Epithelial cell of proximal tubule (primary cell): Measurements from ENCODE around the gene LKAAEAR1. TPM values are rescaled to one million over a fixed set of nuclear protein-coding genes. Genes with fewer than 3 reads are reported as not detected.
"Not testable (repeated sequence)": the region's sequence is repeated elsewhere in the genome, so short reads cannot be mapped to it uniquely, and the experiment has no call there.

Experiments
- DNase-seq: peaks from one replicate; pipeline ENCODE4 v3.0.0-alpha.2; 2011; ENCODE audit warnings: low read depth
- H3K4me3 ChIP-seq: 2 replicates; pipeline ENCODE4 v1.5.1; 2011; ENCODE audit warnings: low read depth, mild to moderate bottlenecking, low read length
- total RNA-seq: library from RNA; depleted of rRNA; stranded (reverse); fragments of >200 nt; gene quantifications from 2 replicates; pipeline ENCODE4 v1.2.3, GENCODE V29; 2015
- TF ChIP-seq, protein P1 (sequence below): conservative IDR thresholded peaks from 2 replicates; pipeline ENCODE4 v1.5.1; 2012; ENCODE audit warnings: low read depth, mild to moderate bottlenecking, low read length

LKAAEAR1 gene
- total RNA-seq, 1 donor from 2014 or later: not detected

DNA sequence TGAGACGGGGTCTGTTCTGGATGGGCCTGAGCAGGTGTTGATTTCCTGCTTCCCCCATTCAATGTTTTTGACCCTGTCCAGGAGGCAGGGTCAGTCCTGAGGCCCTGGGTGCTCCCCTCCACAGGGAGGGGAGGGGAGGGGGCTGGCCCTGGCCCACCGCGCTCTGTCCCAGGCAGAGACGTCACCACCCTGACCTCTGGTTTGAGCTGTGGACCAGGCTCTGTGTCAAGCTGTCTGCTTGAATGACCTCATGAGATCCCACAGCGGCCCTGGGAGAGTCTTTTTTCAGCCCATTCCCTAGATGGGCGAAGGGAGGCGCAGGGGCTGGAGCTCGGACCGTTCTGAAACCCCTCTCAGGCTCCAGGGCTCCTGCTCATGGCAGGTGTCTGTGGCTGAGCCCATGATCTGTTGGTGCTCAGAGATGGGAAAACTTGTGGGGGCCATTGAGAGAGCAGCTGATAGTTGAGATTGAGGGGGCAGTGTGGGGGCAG lies 8.9 kb upstream of the LKAAEAR1 start:
- no peak for DNase-seq
- TF ChIP-seq, protein P1, sequence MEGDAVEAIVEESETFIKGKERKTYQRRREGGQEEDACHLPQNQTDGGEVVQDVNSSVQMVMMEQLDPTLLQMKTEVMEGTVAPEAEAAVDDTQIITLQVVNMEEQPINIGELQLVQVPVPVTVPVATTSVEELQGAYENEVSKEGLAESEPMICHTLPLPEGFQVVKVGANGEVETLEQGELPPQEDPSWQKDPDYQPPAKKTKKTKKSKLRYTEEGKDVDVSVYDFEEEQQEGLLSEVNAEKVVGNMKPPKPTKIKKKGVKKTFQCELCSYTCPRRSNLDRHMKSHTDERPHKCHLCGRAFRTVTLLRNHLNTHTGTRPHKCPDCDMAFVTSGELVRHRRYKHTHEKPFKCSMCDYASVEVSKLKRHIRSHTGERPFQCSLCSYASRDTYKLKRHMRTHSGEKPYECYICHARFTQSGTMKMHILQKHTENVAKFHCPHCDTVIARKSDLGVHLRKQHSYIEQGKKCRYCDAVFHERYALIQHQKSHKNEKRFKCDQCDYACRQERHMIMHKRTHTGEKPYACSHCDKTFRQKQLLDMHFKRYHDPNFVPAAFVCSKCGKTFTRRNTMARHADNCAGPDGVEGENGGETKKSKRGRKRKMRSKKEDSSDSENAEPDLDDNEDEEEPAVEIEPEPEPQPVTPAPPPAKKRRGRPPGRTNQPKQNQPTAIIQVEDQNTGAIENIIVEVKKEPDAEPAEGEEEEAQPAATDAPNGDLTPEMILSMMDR: no peak
- H3K4me3 ChIP-seq: no peak overlapping the region

DNA sequence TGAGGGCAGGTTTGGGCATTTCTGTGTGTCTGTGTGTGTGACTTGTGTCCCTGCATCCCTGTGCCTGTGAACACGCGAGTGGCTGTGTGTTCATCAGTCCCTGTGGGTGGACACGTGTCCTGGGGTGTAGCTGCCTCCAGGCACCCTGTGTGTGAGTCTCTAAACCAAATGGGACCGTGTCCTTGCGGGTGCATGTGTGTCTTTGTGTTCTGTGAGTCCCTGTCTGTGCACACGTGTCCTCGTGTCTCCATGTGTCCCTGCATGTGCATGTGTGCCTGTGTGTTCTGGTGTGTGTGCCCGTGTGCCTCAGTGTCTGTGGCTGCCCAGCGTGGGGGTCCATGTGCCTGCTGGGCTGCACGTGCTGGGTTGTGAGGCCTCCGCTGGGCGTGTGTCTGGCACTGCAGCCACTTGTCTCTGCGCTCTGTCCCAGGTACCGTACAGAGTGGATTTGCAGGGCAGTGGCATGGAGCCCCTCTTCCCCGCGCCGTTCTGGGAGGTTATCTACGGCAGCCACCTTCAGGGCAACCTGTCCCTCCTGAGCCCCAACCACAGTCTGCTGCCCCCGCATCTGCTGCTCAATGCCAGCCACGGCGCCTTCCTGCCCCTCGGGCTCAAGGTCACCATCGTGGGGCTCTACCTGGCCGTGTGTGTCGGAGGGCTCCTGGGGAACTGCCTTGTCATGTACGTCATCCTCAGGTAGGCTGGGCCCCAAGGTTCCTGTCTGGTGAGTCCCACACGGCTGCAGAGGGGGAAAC lies 8.2 kb upstream of the LKAAEAR1 start:
- TF ChIP-seq, protein P1: no peak
- no peak overlapping the region for H3K4me3 ChIP-seq
- no peak for DNase-seq

DNA sequence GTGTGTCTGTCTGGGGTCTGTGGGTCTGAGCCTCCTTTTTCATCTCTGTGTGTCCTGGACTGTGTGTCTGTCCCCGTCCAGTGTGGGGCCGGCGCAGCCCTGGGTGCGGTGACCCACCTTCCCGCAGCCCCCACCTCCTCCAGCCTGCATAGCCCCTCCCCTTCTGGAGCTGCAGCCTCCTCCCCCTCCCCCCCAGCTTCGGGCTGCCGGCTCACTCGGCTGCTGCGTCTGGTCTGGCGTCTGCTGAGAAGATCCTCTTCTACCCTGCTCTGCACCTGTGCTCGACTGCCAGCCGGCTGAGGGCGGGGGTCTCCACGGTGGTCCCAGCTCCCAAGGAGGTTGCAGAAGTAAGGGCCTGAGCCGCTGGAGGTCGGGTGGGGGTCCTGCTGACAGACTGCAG lies 7.6 kb upstream of the LKAAEAR1 start:
- TF ChIP-seq, protein P1: no peak
- no peak for DNase-seq
- H3K4me3 ChIP-seq: no peak overlapping the region

DNA sequence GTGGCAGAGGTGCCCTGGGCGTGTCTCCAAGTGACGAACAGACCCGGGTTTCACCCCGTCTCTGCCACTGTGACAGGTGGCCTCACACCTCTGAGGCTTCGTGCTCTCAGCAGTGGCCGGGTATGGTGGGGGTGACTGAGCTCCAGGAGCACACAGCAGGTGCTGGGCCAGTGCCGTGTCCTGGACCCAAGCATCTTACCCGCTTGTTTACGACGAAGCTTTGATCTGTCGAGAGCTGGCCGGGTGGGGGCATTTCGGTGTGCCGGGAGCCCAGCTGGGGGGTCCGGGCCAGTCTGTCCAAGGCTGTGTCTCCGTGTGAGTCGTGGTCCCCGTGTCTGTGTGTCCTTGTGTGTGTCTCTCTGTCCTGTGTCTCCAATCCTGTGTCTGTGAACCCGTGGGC lies 7.1 kb upstream of the LKAAEAR1 start:
- no peak for DNase-seq
- no peak overlapping the region for H3K4me3 ChIP-seq
- TF ChIP-seq, protein P1: no peak

DNA sequence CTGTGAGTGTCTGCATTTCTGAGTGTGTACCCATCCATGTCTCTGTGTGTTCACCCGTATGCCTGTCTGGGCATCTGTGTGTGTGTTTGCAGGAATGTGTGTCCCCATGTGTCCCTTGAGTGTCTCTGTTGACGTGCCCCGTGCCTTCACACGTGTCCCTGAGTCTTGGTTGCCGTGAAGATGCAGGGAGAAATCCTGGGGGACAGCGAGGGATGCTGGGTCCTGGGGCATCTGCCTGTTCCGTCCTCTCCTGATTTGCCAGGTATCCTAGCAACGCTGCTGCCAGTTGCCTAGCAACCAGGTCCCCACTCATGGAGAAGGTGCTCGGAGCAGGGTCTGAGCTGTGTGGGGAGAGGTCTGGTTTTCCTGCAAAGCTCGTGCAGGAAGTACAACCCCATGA lies 6.0 kb upstream of the LKAAEAR1 start:
- TF ChIP-seq, protein P1: no peak
- DNase-seq: no peak
- no peak overlapping the region for H3K4me3 ChIP-seq

DNA sequence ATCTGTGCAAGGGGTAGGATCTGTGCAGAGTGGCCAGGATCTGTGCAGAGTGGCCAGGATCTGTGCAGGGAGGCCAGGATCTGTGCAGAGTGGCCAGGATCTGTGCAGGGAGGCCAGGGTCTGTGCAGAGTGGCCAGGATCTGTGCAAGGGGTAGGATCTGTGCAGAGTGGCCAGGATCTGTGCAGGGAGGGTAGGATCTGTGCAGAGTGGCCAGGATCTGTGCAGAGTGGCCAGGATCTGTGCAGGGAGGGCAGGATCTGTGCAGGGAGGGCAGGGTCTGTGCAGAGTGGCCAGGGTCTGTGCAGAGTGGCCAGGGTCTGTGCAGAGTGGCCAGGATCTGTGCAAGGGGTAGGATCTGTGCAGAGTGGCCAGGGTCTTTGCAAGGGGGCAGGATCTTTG lies 4.4 kb upstream of the LKAAEAR1 start:
- not testable (repeated sequence) for H3K4me3 ChIP-seq, DNase-seq

DNA sequence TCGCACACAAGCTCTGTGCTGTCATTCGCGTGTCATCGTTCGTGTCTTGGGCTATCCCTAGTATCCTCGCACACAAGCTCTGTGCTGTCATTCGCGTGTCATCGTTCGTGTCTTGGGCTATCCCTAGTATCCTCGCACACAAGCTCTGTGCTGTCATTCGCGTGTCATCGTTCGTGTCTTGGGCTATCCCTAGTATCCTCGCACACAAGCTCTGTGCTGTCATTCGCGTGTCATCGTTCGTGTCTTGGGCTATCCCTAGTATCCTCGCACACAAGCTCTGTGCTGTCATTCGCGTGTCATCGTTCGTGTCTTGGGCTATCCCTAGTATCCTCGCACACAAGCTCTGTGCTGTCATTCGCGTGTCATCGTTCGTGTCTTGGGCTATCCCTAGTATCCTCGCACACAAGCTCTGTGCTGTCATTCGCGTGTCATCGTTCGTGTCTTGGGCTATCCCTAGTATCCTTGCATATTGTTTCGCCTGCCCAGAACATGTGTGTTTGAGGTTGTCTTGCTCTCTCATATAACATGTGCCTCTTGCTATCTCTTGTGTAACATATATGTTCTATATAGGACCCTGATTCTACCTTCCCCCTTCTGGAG lies 3.1 kb upstream of the LKAAEAR1 start:
- H3K4me3 ChIP-seq, DNase-seq: not testable (repeated sequence)

DNA sequence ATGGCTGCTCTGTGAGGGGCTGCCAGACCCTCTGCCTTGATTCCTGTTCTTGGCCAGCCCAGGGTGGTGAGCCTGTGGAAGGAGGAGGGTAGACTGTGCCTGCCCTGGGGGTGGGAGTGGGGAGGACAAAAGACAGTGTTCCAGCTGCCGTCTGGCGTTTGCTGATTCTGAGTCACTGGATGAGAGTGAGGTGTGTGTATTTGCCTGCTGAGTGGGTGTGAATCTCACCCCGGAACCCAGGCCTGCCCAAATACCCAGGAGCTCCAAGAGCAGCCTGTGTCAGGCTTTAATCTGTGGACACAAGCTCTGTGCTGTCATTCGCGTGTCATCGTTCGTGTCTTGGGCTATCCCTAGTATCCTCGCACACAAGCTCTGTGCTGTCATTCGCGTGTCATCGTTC lies 2.6 kb upstream of the LKAAEAR1 start:
- TF ChIP-seq, protein P1: no peak
- no peak overlapping the region for H3K4me3 ChIP-seq
- DNase-seq: no peak
